IMR-90 (cell line): ENCODE results near the gene L3HYPDH. TPM values are rescaled to one million over a fixed set of nuclear protein-coding genes. Genes with fewer than 3 reads are reported as not detected.

Experiments used
- ATAC-seq: fragments of 200-7000 bp; cut with Tn5 transposase; 2 replicates; pipeline ENCODE4 v1.9.1; 2020; ENCODE audit warnings: low read depth, mild to moderate bottlenecking, moderate library complexity
- BruUV-seq: library from RNA; stranded (reverse); fragments of 400-500 nt; replicated peaks from 2 replicates; lab custom pipeline; 2021; lab: Mats Ljungman, UMichigan
- CTCF ChIA-PET: fragments of 300-600 bp; formaldehyde crosslinking; extraction: SDS; loops from one replicate; lab custom pipeline; 2021; ENCODE audit warnings: antibody characterized with exemption; lab: Yijun Ruan, JAX
- POLR2A ChIA-PET: fragments of 300-600 bp; sonication (Branson Sonifier 250); formaldehyde crosslinking; loops from one replicate; lab custom pipeline; 2022; ENCODE audit warnings: antibody characterized with exemption; ENCODE audit not compliant: unreplicated experiment; lab: Charles Lee
- DNase-seq: peaks from one replicate; pipeline ENCODE4 v3.0.0; 2013
- H2AFZ ChIP-seq: replicated peaks from 2 replicates; pipeline ENCODE3; 2013; ENCODE audit warnings: low read length, mild to moderate bottlenecking; ENCODE audit not compliant: poor library complexity
- H2AK5ac ChIP-seq: 2 replicates; pipeline ENCODE4 v1.6.1; 2013; ENCODE audit warnings: low read depth, low read length, inconsistent platforms
- H2AK9ac ChIP-seq: replicated peaks from 2 replicates; pipeline ENCODE3; 2013; ENCODE audit warnings: mild to moderate bottlenecking, low read depth, low read length, moderate library complexity; ENCODE audit not compliant: poor library complexity
- H2BK120ac ChIP-seq: 2 replicates; pipeline ENCODE4 v1.6.1; 2013; ENCODE audit warnings: low read depth, low read length, inconsistent platforms
- H2BK15ac ChIP-seq: 3 replicates; pipeline ENCODE4 v1.6.1; 2013; ENCODE audit warnings: low read depth, low read length, inconsistent platforms
- H2BK20ac ChIP-seq: 2 replicates; pipeline ENCODE4 v1.6.1; 2013; ENCODE audit warnings: low read depth, mild to moderate bottlenecking, inconsistent platforms, low read length, moderate library complexity
- H2BK5ac ChIP-seq: 2 replicates; pipeline ENCODE4 v1.6.1; 2013; ENCODE audit warnings: mild to moderate bottlenecking, low read depth, low read length, inconsistent platforms; ENCODE audit not compliant: poor library complexity, severe bottlenecking
- H3K14ac ChIP-seq: replicated peaks from 2 replicates; pipeline ENCODE4 v1.6.1; 2013; ENCODE audit warnings: low read depth, low read length, inconsistent platforms
- H3K18ac ChIP-seq: 2 replicates; pipeline ENCODE4 v1.6.1; 2013; ENCODE audit warnings: low read depth, low read length, control low read depth
- H3K23ac ChIP-seq: 2 replicates; pipeline ENCODE4 v1.6.1; 2013; ENCODE audit warnings: low read depth, low read length, inconsistent platforms
- H3K27ac ChIP-seq: 2 replicates; pipeline ENCODE4 v1.5.1; 2013; ENCODE audit warnings: mild to moderate bottlenecking, control low read depth, low read length; ENCODE audit not compliant: insufficient read depth
- H3K27me3 ChIP-seq: 2 replicates; pipeline ENCODE4 v1.6.1; 2013; ENCODE audit warnings: low read length; ENCODE audit not compliant: control insufficient read depth, insufficient read depth
- H3K36me3 ChIP-seq: 2 replicates; pipeline ENCODE4 v1.6.1; 2013; ENCODE audit warnings: low read length, mixed read lengths; ENCODE audit not compliant: control insufficient read depth, insufficient read depth
- H3K4ac ChIP-seq: 2 replicates; pipeline ENCODE4 v1.6.1; 2013; ENCODE audit warnings: low read depth, low read length, inconsistent platforms
- H3K4me1 ChIP-seq: 2 replicates; pipeline ENCODE4 v1.6.1; 2013; ENCODE audit warnings: low read length, mixed read lengths; ENCODE audit not compliant: control insufficient read depth, insufficient read depth
- H3K4me2 ChIP-seq: 2 replicates; pipeline ENCODE4 v1.6.1; 2013; ENCODE audit warnings: low read depth, mild to moderate bottlenecking, control low read depth, low read length, moderate library complexity
- H3K4me3 ChIP-seq: 2 replicates; pipeline ENCODE4 v1.5.1; 2013; ENCODE audit warnings: low read depth, mild to moderate bottlenecking, control low read depth, low read length, moderate library complexity; ENCODE audit not compliant: insufficient read depth
- H3K56ac ChIP-seq: 2 replicates; pipeline ENCODE4 v1.6.1; 2013; ENCODE audit warnings: low read length, inconsistent platforms; ENCODE audit not compliant: insufficient read depth; ENCODE audit errors: extremely low read depth
- H3K79me1 ChIP-seq, 2 experiments: 2 replicates each; pipeline ENCODE4 v1.6.1; 2013; ENCODE audit warnings: low read length in 2 of 2, inconsistent platforms in 1 of 2, low read depth in 1 of 2
- H3K9ac ChIP-seq: 2 replicates; pipeline ENCODE4 v1.6.1; 2013; ENCODE audit warnings: low read depth, low read length, control low read depth
- H3K9me1 ChIP-seq: 2 replicates; pipeline ENCODE4 v1.6.1; 2013; ENCODE audit warnings: low read length, inconsistent platforms; ENCODE audit not compliant: insufficient read depth
- H3K9me3 ChIP-seq: 2 replicates; pipeline ENCODE4 v1.6.1; 2013; ENCODE audit warnings: low read length; ENCODE audit not compliant: control insufficient read depth, insufficient read depth
- H4K20me1 ChIP-seq: 2 replicates; pipeline ENCODE4 v1.6.1; 2013; ENCODE audit warnings: low read length, inconsistent platforms; ENCODE audit not compliant: insufficient read depth
- H4K5ac ChIP-seq: 2 replicates; pipeline ENCODE4 v1.6.1; 2013; ENCODE audit warnings: mild to moderate bottlenecking, low read depth, low read length, control low read depth
- H4K8ac ChIP-seq, 2 experiments: 2 replicates each; pipeline ENCODE4 v1.6.1; 2013; ENCODE audit warnings: low read depth in 2 of 2, low read length in 2 of 2, control low read depth in 1 of 2, inconsistent platforms in 1 of 2
- H4K91ac ChIP-seq: 2 replicates; pipeline ENCODE4 v1.6.1; 2013; ENCODE audit warnings: low read depth, low read length, inconsistent platforms; ENCODE audit not compliant: insufficient read depth
- BHLHE40 ChIP-seq: fragments of 150-350 bp; IDR thresholded peaks from 2 replicates; pipeline ENCODE4 v1.6.1; 2016; ENCODE audit warnings: mild to moderate bottlenecking, low read depth, low read length
- CEBPB ChIP-seq: IDR thresholded peaks from 2 replicates; pipeline ENCODE4 v1.6.1; 2012; ENCODE audit warnings: low read depth, low read length, improper control_type of control experiment
- CHD1 ChIP-seq: IDR thresholded peaks from 2 replicates; pipeline ENCODE4 v1.6.1; 2012; ENCODE audit warnings: low read depth, low read length, improper control_type of control experiment
- CTCF ChIP-seq: conservative IDR thresholded peaks from 2 replicates; pipeline ENCODE4 v1.5.1; 2012; ENCODE audit warnings: mild to moderate bottlenecking, low read depth, low read length, improper control_type of control experiment
- ELK1 ChIP-seq: fragments of 150-350 bp; IDR thresholded peaks from 2 replicates; pipeline ENCODE4 v1.6.1; 2016; ENCODE audit warnings: low read depth, mild to moderate bottlenecking, low read length, moderate library complexity, borderline replicate concordance
- FOS ChIP-seq: fragments of 150-350 bp; IDR thresholded peaks from 2 replicates; pipeline ENCODE4 v1.6.1; 2016; ENCODE audit warnings: low read depth, low read length
- MAFK ChIP-seq: IDR thresholded peaks from 2 replicates; pipeline ENCODE4 v1.6.1; 2012; ENCODE audit warnings: low read depth, low read length, improper control_type of control experiment
- MAZ ChIP-seq: IDR thresholded peaks from 2 replicates; pipeline ENCODE4 v1.6.1; 2012; ENCODE audit warnings: low read depth, mild to moderate bottlenecking, low read length, improper control_type of control experiment, moderate library complexity, borderline replicate concordance
- MXI1 ChIP-seq: IDR thresholded peaks from 2 replicates; pipeline ENCODE4 v1.6.1; 2012; ENCODE audit warnings: low read depth, mild to moderate bottlenecking, low read length, moderate library complexity, borderline replicate concordance
- NFE2L2 ChIP-seq: fragments of 150-350 bp; IDR thresholded peaks from 2 replicates; pipeline ENCODE4 v1.6.1; 2016; ENCODE audit warnings: low read depth, mild to moderate bottlenecking, low read length
- POLR2A ChIP-seq: IDR thresholded peaks from 2 replicates; pipeline ENCODE4 v1.6.1; 2012; ENCODE audit warnings: mild to moderate bottlenecking, low read depth, low read length
- RAD21 ChIP-seq: IDR thresholded peaks from 2 replicates; pipeline ENCODE4 v1.6.1; 2012; ENCODE audit warnings: low read length, improper control_type of control experiment
- RCOR1 ChIP-seq: IDR thresholded peaks from 2 replicates; pipeline ENCODE4 v1.6.1; 2012; ENCODE audit warnings: mild to moderate bottlenecking, low read length, improper control_type of control experiment; ENCODE audit not compliant: insufficient replicate concordance
- RFX5 ChIP-seq: IDR thresholded peaks from 2 replicates; pipeline ENCODE4 v1.8.0; 2012; ENCODE audit warnings: low read depth, mild to moderate bottlenecking, low read length, moderate library complexity
- SMC3 ChIP-seq: fragments of 150-350 bp; IDR thresholded peaks from 2 replicates; pipeline ENCODE4 v1.6.1; 2016; ENCODE audit warnings: low read depth, mild to moderate bottlenecking, antibody characterized with exemption, low read length, moderate library complexity
- USF2 ChIP-seq: fragments of 150-350 bp; IDR thresholded peaks from 2 replicates; pipeline ENCODE4 v1.6.1; 2017; ENCODE audit warnings: mild to moderate bottlenecking, antibody characterized with exemption, low read length, low read depth
- WGBS, 2 experiments: methylation state at CpG; one replicate each; pipeline versions ENCODE4 v1.1.5 to v1.1.7; 2013; ENCODE audit warnings: missing lambda C conversion rate in 2 of 2; ENCODE audit not compliant: insufficient read length in 1 of 2; ENCODE audit errors: extremely low coverage in 2 of 2; 5-methylcytosine and 5-hydroxymethylcytosine counted together
- dilution Hi-C: fragments of 300-500 bp; cut with HindIII; formaldehyde crosslinking; loops from one replicate; pipeline ENCODE4 v1.14.3; 2018; ENCODE audit warnings: low sequenced_read_pairs; ENCODE audit not compliant: unreplicated experiment
- in situ Hi-C: fragments of 300-500 bp; cut with MboI; formaldehyde crosslinking; loops from 3 replicates; pipeline ENCODE4 v1.14.3; 2019; ENCODE audit warnings: low sequenced_read_pairs, inconsistent platforms, mixed read lengths
- intact Hi-C: fragments of 100-400 bp; cut with micrococcal nuclease; formaldehyde crosslinking; loops from 2 replicates; pipeline ENCODE4 v1.10.0; 2022
- polyA plus RNA-seq, 3 experiments: library from polyadenylated mRNA; depleted of rRNA; stranded (reverse); fragments of >200 nt; gene quantifications; 2 replicates each; pipeline ENCODE4 v1.2.3, GENCODE V29; 2012; ENCODE audit warnings: low replicate concordance in 1 of 3
- total RNA-seq: library from RNA; depleted of rRNA; stranded (reverse); fragments of >200 nt; gene quantifications from 2 replicates; pipeline ENCODE4 v1.2.3, GENCODE V29; 2012

The L3HYPDH gene
- total and polyA plus RNA-seq, 2 of the 4 experiments (the other 2 are of a cell fraction) = 40.9 to 49.1 TPM

GRCh38 chr14:59461891-59462290, 22.3 kb downstream of the L3HYPDH start:
- H3K23ac ChIP-seq = no peak overlapping the region
- no peak overlapping the region for H2AK9ac ChIP-seq
- no peak overlapping the region for H3K14ac ChIP-seq
- in situ Hi-C loops (loop anchor here (25.0 kb wide), 2 partner anchors 825 to 975 kb away; partner anchors contain the start of gene DACT1), intact Hi-C loops (no loop called here), dilution Hi-C loops (no loop called here)
- H3K56ac ChIP-seq = no peak overlapping the region
- no peaks in the 10 kb centered on the region for H3K27me3 ChIP-seq
- ChIA-PET POLR2A (no interaction called here), CTCF (no interaction called here)
- H2AK5ac ChIP-seq = no peak overlapping the region
- DNase-seq = no peak
- no peak overlapping the region for H4K91ac ChIP-seq
- H3K9me3 ChIP-seq = no peaks in the 10 kb centered on the region; the same call in 1 of the 2 replicates
- H4K8ac ChIP-seq = no peak overlapping the region
- peaks cover 7% of the 10 kb centered on the region; the same call in 1 of the 2 replicates for H3K9me1 ChIP-seq
- no peak overlapping the region for H4K5ac ChIP-seq
- H3K36me3 ChIP-seq = peaks cover 22% of the 10 kb centered on the region
- no CpG with 5 or more reads among the region's 1 CpG for WGBS, 2 experiments
- BruUV-seq = no TSS peak
- H3K79me1 ChIP-seq = peaks cover 12 to 17% of the 10 kb centered on the region in 2 experiments; a peak in 3 of 4 replicates
- H3K4me3 ChIP-seq = no peak overlapping the region
- no peak overlapping the region for H2BK15ac ChIP-seq
- no peak overlapping the region for H3K9ac ChIP-seq
- H3K4ac ChIP-seq = no peak overlapping the region
- H2BK20ac ChIP-seq = no peak overlapping the region
- no peak overlapping the region for H2BK5ac ChIP-seq
- TF ChIP-seq FOS = no peak
- no peak for TF ChIP-seq SMC3
- no peak for TF ChIP-seq RAD21
- TF ChIP-seq MAFK = no peak
- TF ChIP-seq BHLHE40 = no peak
- no peak for TF ChIP-seq MXI1
- no peak for TF ChIP-seq ELK1
- no peak for TF ChIP-seq NFE2L2
- no peak for TF ChIP-seq CTCF
- no peak for TF ChIP-seq CEBPB
- no peak for TF ChIP-seq POLR2A
- TF ChIP-seq RCOR1 = no peak
- no peak for TF ChIP-seq USF2
- TF ChIP-seq CHD1 = no peak
- TF ChIP-seq MAZ = no peak
- no peak for TF ChIP-seq RFX5
- peaks cover 6% of the 10 kb centered on the region for H3K4me1 ChIP-seq
- ATAC-seq = no peak
- no peak overlapping the region for H3K18ac ChIP-seq
- H2BK120ac ChIP-seq = no peak overlapping the region
- H3K27ac ChIP-seq = no peak overlapping the region
- H2AFZ ChIP-seq = no peak overlapping the region
- H3K4me2 ChIP-seq = no peak overlapping the region
- H4K20me1 ChIP-seq = peaks cover 22% of the 10 kb centered on the region; the same call in 1 of the 2 replicates
